ENCODE data around the gene TCF4.

DNA sequence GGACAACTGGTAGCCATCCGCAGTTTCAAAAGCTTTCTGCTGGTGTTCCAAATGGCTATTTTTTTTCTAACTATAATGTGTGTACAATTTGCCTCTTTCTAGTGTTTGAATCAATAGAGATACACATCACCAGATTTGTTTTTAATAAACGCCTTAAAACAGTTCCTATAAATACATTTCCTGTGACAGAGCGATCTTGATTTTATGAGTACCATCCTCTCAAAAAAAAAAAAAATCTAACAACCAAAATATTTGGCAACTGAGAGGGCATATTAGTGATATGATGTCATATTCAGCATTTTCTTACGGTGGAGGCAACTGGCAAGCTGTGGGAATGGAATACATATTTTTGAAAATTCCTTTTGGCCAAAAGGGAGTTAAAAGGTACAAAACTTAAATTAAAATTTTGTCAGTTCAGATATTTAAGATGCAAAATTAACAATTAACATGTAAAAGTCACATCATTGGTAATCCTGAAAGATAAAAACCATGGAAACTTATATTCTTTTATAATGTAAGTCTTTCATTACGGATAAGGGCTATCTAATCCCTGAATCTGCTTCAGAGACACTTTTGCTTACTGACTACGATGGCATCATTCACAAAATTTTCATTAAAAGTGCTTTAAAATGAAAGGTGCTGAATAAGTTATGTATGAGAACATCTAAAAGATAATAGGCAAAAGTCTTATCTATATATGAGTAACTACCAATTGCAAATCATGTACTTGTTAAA lies 268.4 kb downstream of the TCF4 start:
- TF ChIP-seq, protein P1, sequence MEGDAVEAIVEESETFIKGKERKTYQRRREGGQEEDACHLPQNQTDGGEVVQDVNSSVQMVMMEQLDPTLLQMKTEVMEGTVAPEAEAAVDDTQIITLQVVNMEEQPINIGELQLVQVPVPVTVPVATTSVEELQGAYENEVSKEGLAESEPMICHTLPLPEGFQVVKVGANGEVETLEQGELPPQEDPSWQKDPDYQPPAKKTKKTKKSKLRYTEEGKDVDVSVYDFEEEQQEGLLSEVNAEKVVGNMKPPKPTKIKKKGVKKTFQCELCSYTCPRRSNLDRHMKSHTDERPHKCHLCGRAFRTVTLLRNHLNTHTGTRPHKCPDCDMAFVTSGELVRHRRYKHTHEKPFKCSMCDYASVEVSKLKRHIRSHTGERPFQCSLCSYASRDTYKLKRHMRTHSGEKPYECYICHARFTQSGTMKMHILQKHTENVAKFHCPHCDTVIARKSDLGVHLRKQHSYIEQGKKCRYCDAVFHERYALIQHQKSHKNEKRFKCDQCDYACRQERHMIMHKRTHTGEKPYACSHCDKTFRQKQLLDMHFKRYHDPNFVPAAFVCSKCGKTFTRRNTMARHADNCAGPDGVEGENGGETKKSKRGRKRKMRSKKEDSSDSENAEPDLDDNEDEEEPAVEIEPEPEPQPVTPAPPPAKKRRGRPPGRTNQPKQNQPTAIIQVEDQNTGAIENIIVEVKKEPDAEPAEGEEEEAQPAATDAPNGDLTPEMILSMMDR (IDR thresholded peaks at IDR 0.05), result no peak
- no peak for TF ChIP-seq POLR2A (IDR thresholded peaks at IDR 0.05)
